GM21717 (cell line): ENCODE results near the gene CRYL1.

ENCODE experiments used
- ATAC-seq: cut with Tn5 transposase; IDR thresholded peaks from one replicate; pipeline ENCODE4 v1.9.1; 2021; ENCODE audit warnings: mild to moderate bottlenecking, moderate library complexity; ENCODE audit not compliant: unreplicated experiment

The CRYL1 gene

GRCh38 chr13:20428666-20429644, 96.7 kb downstream of the CRYL1 start:
- ATAC-seq: no peak

GRCh38 chr13:20426766-20427448, 98.8 kb downstream of the CRYL1 start:
- no peak for ATAC-seq

GRCh38 chr13:20425819-20426219, 99.8 kb downstream of the CRYL1 start:
- peak; percentile 57 for ATAC-seq

GRCh38 chr13:20424949-20425348, 100.7 kb downstream of the CRYL1 start:
- ATAC-seq: no peak

- ATAC-seq: no peak
Measured at GRCh38 chr13:20424559-20424852, 101.2 kb downstream of the CRYL1 start.

GRCh38 chr13:20422362-20422761, 103.3 kb downstream of the CRYL1 start:
- no peak for ATAC-seq

GRCh38 chr13:20420938-20421337, 104.7 kb downstream of the CRYL1 start:
- no peak for ATAC-seq

GRCh38 chr13:20418953-20419352, 106.7 kb downstream of the CRYL1 start:
- ATAC-seq: no peak

GRCh38 chr13:20416223-20416745, 109.4 kb downstream of the CRYL1 start:
- ATAC-seq: no peak

GRCh38 chr13:20415694-20416107, 110.0 kb downstream of the CRYL1 start:
- ATAC-seq: no peak

- ATAC-seq: no peak
Measured at GRCh38 chr13:20415306-20415679, 110.4 kb downstream of the CRYL1 start.

GRCh38 chr13:20414546-20415305, 110.9 kb downstream of the CRYL1 start:
- ATAC-seq: no peak

- no peak for ATAC-seq
Measured at GRCh38 chr13:20412691-20413355, 112.8 kb downstream of the CRYL1 start.

- ATAC-seq: peak; percentile 87
Measured at GRCh38 chr13:20411638-20412342, 113.9 kb downstream of the CRYL1 start.

GRCh38 chr13:20410726-20411125, 114.9 kb downstream of the CRYL1 start:
- ATAC-seq: no peak

- ATAC-seq: no peak
Measured at GRCh38 chr13:20408181-20408580, 117.5 kb downstream of the CRYL1 start.

GRCh38 chr13:20407759-20408158, 117.9 kb downstream of the CRYL1 start:
- no peak for ATAC-seq

- no peak for ATAC-seq
Measured at GRCh38 chr13:20405691-20406090, 120.0 kb downstream of the CRYL1 start.

- ATAC-seq: no peak
Measured at GRCh38 chr13:20404488-20405222, 121.0 kb downstream of the CRYL1 start.
